KBM-7 (cell line): ENCODE measurements around the gene WNT3.

Source experiments
- DNase-seq: peaks from one replicate; pipeline ENCODE4 v3.0.0-alpha.2; 2015
- in situ Hi-C: fragments of 300-500 bp; cut with MboI; formaldehyde crosslinking; loops from 2 replicates; pipeline ENCODE4 v1.14.3; 2020; ENCODE audit warnings: low sequenced_read_pairs, low pct_unique_long_range_greater_than_20kb, mixed read lengths

The WNT3 gene

DNA sequence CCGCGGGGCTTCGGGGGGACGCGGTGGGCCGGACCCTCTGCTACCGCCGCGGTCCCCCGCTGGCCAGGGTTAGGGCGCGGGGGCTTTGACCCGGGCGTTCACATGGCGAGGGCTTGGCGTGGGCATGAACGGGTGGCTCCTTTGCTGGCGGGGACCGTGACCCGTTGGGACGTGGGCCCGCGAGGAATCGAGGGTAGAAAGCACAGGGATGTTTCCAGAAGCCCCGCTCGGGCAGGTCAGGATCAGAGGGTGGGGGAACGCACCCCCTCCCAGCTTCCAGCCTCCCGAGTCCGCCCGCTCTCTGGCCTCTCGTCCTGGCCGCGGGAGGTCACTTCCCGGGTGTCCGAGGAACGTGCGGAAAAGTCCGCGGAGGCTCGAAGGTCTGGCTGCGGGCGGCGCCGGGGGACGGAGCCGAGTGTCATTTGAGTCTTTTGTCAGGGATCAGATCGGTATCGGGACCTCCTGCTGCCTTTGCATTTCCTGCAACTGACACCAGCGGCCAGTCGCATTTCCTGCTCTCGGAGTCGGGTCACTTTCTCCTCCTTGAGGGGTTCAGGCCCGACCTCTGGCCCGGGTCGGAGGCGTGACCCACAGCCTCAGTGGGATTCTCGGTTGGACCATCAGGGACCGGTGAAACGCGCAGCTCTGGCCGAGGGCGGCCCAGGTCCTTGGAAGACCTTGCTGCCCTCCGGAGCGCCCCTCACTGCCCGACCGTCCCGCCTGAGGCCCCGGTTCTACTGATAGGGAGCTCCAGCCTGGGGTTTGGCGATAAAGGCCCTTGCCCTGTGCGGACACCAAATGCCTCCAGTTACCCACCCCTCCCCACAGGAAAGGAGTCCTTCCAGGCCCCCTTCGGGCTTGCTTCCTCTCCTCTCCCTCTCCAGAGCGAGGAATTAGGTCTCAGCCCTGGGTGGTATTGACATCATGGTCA lies 702 bp upstream of the WNT3 start:
- in situ Hi-C loops, result loop anchor here (25.0 kb wide), 1 partner anchor 832 kb away; the partner anchor contains the start of gene STH
- DNase-seq, result no peak

DNA sequence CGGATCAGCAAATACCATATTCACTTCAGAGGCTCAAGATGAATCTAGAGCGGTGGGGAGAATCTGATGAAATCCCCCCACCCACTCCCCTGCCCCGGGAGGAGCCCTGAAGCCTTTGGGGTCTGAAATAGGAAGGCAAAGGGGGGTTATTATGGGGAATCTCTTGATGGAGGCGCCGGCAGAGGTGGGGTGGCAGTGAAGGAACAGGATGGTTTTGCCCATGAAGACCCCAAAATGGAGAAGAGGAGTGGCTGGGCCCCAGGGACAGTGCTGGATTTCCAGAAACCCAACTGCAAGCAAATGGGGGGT lies 637 bp downstream of the WNT3 start:
- in situ Hi-C loops, result loop anchor here (25.0 kb wide), 1 partner anchor 831 kb away; the partner anchor contains the start of gene STH
- DNase-seq, result no peak

DNA sequence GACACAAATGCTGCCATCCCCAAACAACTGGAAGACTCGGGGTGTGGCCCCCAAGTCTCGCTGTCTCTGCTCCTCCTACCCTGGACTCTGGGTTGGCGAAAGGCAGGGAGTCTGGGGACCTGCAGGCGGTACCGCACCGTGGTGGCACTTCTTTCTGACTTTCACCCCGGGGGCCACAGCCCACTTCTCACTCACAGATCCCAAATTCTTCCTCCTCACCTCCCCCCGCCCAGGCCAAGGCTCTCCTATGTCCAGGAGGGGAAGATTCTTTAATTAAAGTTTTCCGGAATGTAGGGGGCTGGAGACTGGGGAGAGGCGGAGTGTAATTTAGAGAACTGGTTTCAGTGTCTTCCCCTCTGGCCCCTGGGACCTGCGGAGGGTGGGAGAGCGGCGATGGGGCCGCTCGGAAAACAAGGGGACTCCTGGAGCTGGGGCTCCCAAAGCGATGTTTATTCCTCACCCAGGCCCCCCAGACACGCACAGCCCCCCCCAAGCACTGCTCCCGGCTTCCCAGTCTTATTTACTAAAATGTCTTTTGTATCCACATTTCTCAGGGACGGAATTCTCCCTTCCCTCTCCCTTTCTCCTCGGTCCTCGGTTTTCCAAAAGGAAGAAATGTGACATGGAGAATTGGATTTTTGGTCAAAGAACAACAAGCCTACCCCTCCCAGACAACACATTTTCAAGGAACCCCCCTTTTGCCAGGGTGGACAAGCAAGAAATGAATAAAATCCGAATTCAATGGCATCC lies 1.2 kb downstream of the WNT3 start:
- in situ Hi-C loops, result loop anchor here (25.0 kb wide), 1 partner anchor 830 kb away; the partner anchor contains the start of gene STH
- DNase-seq, result no peak

DNA sequence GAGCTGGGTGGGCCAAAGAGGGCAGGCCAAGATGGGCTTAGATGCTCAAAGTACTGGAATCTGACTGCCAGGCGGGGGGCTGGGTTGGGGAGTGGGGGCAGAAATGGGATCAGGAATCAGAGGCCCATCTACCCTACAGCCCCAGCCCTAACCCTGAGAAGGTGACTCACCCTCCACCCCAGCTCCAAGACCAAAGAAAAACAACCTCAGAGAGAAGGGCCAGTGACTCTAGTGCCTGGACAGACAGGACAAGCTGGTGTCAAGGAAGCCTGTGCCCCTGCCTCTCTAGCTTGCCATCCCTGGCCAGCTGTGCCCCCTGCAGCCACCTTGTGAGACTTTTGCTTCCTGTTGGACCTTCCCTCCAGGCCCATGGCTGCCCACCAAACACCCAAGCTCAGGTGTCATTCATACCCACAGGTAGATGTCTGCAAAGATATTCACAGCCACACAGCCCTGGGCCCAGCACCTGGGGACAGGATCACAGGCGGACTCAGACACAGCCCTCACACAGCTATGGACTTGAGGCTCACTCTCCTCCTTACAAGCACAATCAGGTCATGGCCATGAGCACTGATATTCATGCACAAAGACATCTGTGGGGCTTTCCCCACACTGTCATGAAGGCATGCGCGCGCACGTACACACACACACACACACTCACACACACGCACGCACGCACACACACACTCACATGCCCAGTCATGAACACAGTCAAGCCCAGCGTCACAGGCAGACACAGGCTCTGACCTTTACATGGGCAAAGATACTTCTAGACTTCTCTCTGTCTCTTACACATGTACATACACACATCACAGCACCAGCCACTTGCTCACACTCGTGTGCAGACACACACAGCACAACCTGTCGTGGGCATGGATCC lies 2.8 kb downstream of the WNT3 start:
- no peak for DNase-seq
- in situ Hi-C loops, result loop anchor here (25.0 kb wide), 1 partner anchor 828 kb away; the partner anchor contains the start of gene STH

DNA sequence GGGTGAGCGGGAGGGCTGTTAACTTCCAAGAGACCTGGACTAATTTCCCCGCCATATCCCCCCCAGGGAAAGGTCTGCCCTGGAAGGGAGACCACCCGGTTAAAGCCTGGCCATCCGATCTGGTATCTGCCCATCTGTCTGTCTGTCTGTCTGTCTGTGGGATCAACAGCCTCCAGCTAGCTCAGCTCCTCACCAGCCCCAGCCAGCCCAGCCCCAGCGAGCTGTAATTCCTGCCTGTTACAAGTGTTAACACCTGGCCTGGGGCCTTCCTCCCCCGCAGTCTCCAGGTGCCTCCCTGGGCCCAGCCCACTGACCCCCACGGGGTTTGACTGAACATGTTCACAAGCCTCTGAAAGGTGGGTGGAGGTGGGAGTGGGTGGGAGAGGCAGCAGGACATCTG lies 4.0 kb downstream of the WNT3 start:
- in situ Hi-C loops, result loop anchor here (25.0 kb wide), 1 partner anchor 827 kb away; the partner anchor contains the start of gene STH
- DNase-seq, result no peak

DNA sequence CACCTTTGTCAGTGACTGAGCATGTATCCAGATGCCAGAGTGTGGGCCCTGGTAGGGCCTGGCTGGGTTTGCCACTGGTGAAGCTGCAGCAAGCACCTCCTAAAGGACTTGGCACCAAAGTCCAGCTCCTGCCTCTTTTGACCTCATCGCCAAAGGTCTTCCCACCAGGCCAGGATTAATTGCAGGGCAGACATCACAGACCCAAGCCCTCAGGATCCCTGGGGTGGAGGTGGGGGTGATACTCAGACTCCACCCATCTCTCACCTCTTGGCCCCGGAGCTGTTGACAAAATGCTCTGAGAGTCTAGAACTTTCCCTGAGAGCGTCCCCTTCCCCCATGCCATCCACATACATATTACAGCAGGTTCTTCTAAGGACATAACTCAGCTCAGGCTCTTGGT lies 4.6 kb downstream of the WNT3 start:
- DNase-seq, result no peak
- in situ Hi-C loops, result loop anchor here (25.0 kb wide), 1 partner anchor 827 kb away; the partner anchor contains the start of gene STH

DNA sequence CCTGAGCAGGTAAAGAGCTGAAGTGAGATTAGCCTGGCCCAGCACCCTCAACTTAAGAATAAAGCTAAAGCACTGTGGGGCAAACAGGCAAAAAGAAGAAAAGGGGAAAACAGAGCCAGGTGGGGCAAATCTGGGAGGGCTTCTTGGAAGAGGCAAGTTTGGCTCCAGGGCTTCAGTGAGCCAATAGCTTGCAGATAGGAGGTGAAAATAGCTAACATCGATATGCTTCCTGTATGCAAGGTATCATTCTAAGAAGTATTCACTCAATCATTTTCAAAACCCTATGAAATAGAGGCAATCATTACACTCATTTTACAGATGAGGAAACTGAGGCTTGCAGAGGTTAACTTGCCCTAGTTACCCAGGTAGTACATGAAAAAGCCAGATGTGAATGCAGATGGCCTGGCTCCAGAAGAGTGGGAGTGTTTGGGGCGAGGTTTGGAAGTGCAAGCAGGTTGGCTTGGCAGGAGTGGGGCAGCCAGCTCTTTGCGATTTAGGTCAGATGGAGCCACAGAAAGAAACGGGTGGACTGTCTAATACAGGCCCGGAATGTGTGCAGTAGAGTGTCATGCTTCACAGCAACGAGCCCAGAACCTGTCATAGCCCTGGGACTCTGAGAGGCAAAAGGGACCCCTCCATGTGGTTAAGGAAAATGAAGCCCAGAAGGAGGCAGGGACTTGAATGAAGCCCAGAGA lies 5.7 kb downstream of the WNT3 start:
- no peak for DNase-seq
- in situ Hi-C loops, result loop anchor here (25.0 kb wide), 1 partner anchor 825 kb away; the partner anchor contains the start of gene STH

DNA sequence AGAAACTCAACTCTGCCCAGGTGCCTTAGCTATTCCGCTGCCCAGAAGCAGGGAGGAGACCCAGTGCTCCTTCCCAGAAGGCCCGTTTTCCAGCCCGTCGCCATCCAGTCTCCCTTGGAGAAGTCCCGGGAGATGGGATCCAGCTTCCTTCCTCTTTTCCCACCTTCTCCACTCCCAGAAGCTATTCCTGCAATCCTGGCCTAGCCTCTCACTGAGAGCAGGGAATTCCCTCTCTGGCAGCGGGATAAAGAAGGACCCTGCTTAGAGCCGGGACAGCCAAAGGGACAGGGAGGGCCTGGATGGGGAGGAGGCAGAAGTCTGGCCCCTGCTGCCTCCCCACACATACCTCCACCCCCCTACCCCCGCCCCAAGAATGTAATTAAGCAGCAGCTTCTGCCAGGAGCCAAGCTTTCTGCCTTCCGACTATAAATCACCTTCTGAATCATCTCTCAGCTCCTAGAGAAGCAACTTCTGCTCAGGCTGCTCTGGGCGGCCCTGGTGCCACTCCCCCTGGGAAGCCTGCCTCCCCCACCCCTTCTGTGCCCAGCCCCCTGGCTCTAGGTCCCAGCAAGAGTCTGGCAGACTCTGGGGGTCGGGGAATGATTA lies 6.4 kb downstream of the WNT3 start:
- in situ Hi-C loops, result loop anchor here (25.0 kb wide), 1 partner anchor 825 kb away; the partner anchor contains the start of gene STH
- DNase-seq, result no peak

DNA sequence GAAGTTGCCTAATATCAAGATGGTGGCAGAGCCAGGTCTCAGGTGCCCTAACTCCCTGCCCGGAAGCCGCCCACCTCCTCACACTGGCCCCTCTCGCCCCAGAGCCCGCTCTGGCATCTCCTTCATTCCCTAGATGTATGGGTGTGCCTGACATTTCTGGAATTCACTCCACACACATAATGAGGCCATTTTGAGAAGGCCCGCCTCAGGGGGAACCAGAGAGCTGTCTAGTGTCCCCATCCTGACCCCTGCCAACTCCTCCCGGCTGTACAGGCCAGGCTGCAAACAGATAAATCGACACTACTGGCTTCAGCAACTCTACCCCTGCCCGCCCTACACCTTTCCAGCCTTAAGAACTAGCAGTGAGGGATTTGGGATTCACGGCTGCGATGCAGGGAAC lies 7.7 kb downstream of the WNT3 start:
- in situ Hi-C loops, result loop anchor here (25.0 kb wide), 1 partner anchor 824 kb away; the partner anchor contains the start of gene STH
- no peak for DNase-seq

DNA sequence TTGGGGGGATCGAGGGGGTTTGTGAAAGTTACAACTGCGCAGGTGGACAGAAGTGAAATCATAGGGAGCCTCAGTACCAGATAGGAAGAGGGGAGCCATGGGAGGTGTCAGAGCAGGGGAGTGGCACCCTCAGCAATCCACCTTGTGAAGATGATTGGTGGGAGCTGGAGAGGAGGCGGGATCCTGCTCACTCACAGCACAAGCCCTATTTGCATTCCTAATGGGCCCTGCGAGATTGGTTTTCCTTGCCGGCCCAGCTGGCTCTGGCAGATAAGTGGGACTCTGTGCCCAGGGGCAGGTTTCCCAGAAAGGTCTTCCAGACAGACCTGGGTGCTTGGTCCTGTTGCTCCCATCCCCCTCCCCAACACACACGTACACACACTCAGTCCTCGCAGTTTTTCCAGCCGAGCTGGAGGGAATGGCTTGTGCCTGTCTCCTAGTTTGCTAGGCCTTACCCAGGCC lies 9.4 kb downstream of the WNT3 start:
- DNase-seq, result no peak
- in situ Hi-C loops, result loop anchor here (25.0 kb wide), 1 partner anchor 822 kb away; the partner anchor contains the start of gene STH

DNA sequence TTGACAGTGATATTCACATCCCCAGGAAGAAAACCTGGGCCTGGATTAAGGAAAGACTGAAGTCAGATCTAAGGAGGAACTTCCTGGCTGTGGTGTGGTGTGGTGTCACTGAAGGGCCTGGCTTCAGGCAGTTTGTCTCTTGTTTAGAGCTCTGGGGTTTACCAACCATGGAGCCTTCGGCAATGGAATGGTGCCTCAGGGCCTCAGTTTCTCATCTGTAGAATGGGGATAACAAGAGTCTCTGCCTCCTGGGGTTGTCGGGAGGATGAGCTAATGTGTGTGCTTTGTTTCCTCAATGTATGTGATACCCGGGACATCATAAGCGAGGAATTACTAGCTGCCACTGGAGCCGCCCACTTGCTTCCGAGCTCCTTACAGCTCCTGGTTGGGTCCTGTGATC lies 12.7 kb downstream of the WNT3 start:
- no peak for DNase-seq
- in situ Hi-C loops, result loop anchor here (25.0 kb wide), 1 partner anchor 818 kb away; the partner anchor contains the start of gene STH

DNA sequence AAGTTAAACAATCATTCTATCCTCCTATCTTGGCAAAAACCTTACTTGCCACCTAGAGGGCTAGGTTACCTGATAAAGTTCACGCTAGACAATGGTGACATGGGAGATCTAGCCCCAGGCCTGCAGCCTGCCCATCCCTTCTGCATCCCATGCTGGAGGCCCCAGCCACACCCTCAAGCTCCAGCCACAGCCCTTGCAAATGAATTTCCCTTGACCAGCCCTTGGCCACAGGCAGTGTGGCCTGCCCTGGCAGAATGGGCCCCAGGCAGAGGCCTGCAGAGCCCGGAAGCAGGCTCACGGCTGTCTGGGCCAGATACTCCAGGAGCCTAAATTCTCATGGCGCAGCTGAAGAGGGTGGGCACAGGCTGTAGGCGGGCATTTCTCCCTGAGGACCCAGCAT lies 14.9 kb downstream of the WNT3 start:
- no peak for DNase-seq
- in situ Hi-C loops, result loop anchor here (25.0 kb wide), 1 partner anchor 816 kb away; the partner anchor contains the start of gene STH

DNA sequence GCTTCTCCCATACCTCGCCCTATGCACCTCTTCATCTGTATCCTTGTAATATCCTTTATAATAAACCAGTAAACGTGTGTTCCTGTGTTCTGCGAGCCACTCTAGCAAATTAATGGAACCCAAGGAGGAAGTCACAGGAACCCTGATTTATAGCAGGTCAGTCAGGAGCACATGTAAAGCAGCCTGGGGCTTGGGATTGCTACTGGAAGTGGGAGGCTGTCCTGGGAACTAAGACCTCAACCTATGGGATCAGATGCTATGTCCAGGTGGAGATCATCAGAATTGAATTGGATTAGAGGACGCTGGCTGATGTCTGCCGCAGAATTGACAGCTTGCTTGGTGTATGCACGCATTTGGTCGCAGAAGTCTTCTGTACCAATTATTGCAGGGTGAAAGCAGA lies 15.7 kb downstream of the WNT3 start:
- in situ Hi-C loops, result loop anchor here (25.0 kb wide), 1 partner anchor 815 kb away; the partner anchor contains the start of gene STH
- DNase-seq, result no peak

DNA sequence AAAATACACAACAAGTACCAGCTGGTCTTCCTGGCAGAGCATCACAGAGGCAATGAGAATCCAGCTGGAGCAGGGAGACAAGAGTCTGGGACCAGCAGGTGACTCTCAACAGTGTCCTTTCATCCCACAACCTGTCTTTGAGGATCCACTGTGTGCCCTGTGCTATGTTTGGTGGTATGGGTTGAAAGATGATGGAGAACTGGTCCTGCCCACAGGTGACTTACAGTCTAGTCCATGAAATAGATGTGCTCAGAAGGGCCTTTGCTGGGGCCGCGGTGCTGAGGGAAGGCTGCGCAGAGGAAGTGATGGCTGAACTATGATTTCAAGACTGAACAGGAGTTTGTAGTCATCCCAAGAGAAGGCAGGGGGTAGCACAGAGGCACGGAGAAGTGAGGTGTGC lies 17.9 kb downstream of the WNT3 start:
- DNase-seq, result no peak
- in situ Hi-C loops, result loop anchor here (25.0 kb wide), 1 partner anchor 813 kb away; the partner anchor contains the start of gene STH

DNA sequence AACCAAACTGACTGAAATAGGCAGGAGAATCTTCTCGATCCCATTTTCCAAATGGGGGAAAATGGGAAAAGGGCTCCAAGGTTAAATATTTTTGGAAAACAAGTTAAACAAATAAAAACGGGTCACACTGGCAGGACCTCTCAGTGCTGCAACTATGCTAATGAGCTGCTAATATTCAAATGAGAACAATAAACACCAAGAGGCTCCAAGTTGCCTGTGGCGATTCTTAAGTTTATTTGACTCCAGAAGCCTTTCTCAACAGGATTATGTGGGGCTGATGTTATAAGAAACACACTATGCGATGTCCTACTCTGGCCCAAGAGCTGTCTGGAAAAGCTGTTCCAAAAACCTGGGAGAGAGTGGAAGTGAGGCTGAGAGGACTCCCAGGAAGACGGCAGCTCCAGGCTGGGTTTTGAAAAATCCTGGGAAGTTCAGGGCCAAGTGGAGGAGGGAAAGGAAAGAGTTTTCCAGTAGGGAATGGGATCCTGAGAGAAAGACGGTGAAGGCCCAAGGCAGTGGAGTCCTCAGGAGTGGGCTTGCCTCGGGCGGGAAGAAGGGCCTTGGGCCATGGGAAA lies 21.4 kb downstream of the WNT3 start:
- in situ Hi-C loops, result no loop called here
- DNase-seq, result no peak

DNA sequence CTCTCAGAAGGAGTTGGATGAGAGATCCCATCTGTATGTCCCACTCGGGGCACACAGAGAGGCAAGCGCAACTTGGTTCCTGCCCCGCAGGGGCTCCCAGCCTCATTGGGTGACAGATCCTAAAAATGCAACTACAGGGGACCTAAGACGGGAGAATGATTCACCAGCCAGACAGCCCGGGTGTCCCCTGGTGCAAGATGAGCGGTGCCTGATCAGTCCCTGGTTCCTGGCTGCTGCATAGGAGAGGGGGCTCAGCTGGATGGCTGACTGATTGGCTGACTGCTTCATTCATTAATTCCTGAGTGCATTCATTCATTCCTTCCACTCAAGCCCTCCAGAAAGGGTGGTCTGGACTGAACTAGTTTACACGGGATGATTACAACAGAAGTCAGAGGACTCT lies 22.0 kb downstream of the WNT3 start:
- DNase-seq, result no peak
- in situ Hi-C loops, result no loop called here

DNA sequence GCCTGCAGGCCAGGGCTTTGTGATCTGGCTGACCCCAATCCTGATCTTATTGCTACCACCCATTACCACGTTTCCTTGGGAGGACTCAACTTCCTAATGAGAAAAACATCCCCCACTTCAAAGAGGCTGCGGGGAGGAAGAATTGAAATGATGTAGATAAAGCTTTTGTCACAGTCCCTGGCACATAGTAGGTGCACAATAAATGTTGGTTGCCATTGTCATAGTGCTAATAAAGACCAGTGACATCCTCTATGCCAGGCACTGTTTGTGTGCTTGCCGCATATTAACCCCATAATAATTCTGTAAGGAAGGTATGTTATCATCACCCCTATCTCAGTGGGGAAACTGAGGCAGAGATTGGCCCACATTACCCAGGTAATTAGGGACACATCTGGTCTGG lies 22.4 kb downstream of the WNT3 start:
- in situ Hi-C loops, result no loop called here
- DNase-seq, result no peak
